Transverse colon (tissue), 4 donors: ENCODE results near the gene FER.

Experiments used
- CTCF ChIP-seq, 5 experiments: fragments of 200-600 bp in 3 of 5; fragments of 450-650 bp in 2 of 5; sonication (generic) in 3 of 5; IDR thresholded peaks; 1 replicate in 2 of 5; 2 replicates in 3 of 5; pipeline ENCODE4 v1.5.1; 2016 to 2017; ENCODE audit warnings: antibody characterized with exemption in 5 of 5, inconsistent platforms in 3 of 5, mild to moderate bottlenecking in 2 of 5, moderate library complexity in 1 of 5
- POLR2A ChIP-seq: fragments of 450-650 bp; IDR thresholded peaks from one replicate; pipeline ENCODE4 v1.6.1; 2016; ENCODE audit warnings: antibody characterized with exemption, mild to moderate bottlenecking, moderate library complexity
- POLR2AphosphoS5 ChIP-seq, 3 donors: sonication (generic); formaldehyde crosslinking; IDR thresholded peaks; one replicate each; pipeline ENCODE4 v1.6.1; 2016; ENCODE audit warnings: antibody characterized with exemption in 3 of 3

DNA sequence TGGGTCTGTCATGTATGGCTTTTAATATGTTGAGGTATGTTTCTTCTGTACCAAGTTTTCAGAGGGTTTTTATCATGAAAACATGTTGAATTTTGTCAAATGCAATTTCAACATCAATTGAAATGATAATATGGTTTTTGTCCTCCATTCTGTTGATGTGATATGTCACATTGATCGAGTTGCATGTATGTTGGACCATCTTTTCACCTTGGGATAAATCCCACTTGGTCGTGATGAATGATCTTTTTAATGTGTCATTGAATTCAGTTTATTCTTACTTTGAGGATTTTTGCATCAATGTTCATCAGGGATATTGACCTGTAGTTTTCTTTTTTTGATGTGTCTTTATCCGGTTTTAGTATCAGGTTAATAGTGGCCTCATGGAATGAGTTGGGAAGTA, 373.5 kb downstream of the FER start:
- TF ChIP-seq CTCF (IDR thresholded peaks at IDR 0.05): no peak
- no peak for TF ChIP-seq POLR2A
- TF ChIP-seq POLR2AphosphoS5 (IDR thresholded peaks at IDR 0.05): no peak
